Measurements from ENCODE around the gene LRRC59. TPM values are rescaled to one million over a fixed set of nuclear protein-coding genes. Genes with fewer than 3 reads are reported as not detected.

Gene LRRC59
- total RNA-seq, 3 donors from 2014 or later, result 76.8 to 143 (median 109) TPM

GRCh38 chr17:50352693-50353599, 44.4 kb downstream of the LRRC59 start:
- intact Hi-C loops (cut with DNase I, micrococcal nuclease), result no loop called here
- H3K36me3 ChIP-seq (ENCODE audit: low read depth), result no peaks in the 10 kb centered on the region
- H3K9me3 ChIP-seq, result no peaks in the 10 kb centered on the region
- TF ChIP-seq CTCF (IDR thresholded peaks at IDR 0.05), result no peak
- H3K4me3 ChIP-seq, result no peak overlapping the region
- no peak for DNase-seq
- H3K4me1 ChIP-seq (ENCODE audit: low read depth), result peaks cover 4% of the 10 kb centered on the region
- ATAC-seq, result no peak

- TF ChIP-seq CTCF (IDR thresholded peaks at IDR 0.05), result no peak
- Histone ChIP-seq H3K36me3 (ENCODE audit: low read depth) (no peaks in the 10 kb centered on the region), H3K4me3 (no peak overlapping the region), H3K4me1 (ENCODE audit: low read depth) (peaks cover 11% of the 10 kb centered on the region), H3K9me3 (no peaks in the 10 kb centered on the region)
- intact Hi-C loops (cut with DNase I, micrococcal nuclease), result no loop called here
- DNase-seq (peak in 1 of 3 donors; percentile 12), ATAC-seq (no peak)
Observed at GRCh38 chr17:50352072-50352692, 45.1 kb downstream of the LRRC59 start.

GRCh38 chr17:50350733-50351132, 46.6 kb downstream of the LRRC59 start:
- Histone ChIP-seq H3K4me1 (ENCODE audit: low read depth) (peaks cover 16% of the 10 kb centered on the region), H3K9me3 (no peaks in the 10 kb centered on the region), H3K36me3 (ENCODE audit: low read depth) (no peaks in the 10 kb centered on the region), H3K4me3 (no peak overlapping the region)
- intact Hi-C loops (cut with DNase I, micrococcal nuclease), result no loop called here
- TF ChIP-seq CTCF (IDR thresholded peaks at IDR 0.05), result no peak
- DNase-seq, result no peak
- ATAC-seq, result no peak

GRCh38 chr17:50349243-50349600, 48.1 kb downstream of the LRRC59 start:
- no peaks in the 10 kb centered on the region for H3K36me3 ChIP-seq (ENCODE audit: low read depth)
- intact Hi-C loops (cut with DNase I, micrococcal nuclease), result no loop called here
- TF ChIP-seq CTCF (IDR thresholded peaks at IDR 0.05), result no peak
- peak in 1 of 3 donors; percentile 21 for DNase-seq
- no peak overlapping the region for H3K4me3 ChIP-seq
- H3K4me1 ChIP-seq (ENCODE audit: low read depth), result peaks cover 30% of the 10 kb centered on the region
- no peak for ATAC-seq
- H3K9me3 ChIP-seq, result no peaks in the 10 kb centered on the region

- DNase-seq (peak in 1 of 3 donors; percentile 19), ATAC-seq (no peak)
- Histone ChIP-seq H3K36me3 (ENCODE audit: low read depth) (no peaks in the 10 kb centered on the region), H3K4me3 (no peak overlapping the region), H3K9me3 (no peaks in the 10 kb centered on the region), H3K4me1 (ENCODE audit: low read depth) (peaks cover 31% of the 10 kb centered on the region)
- TF ChIP-seq CTCF (IDR thresholded peaks at IDR 0.05), result no peak
- intact Hi-C loops (cut with DNase I, micrococcal nuclease), result no loop called here
Observed at GRCh38 chr17:50348522-50349242, 48.6 kb downstream of the LRRC59 start.
